PC-3 (cell line): ENCODE measurements around the gene CCSER1.

Experiments used
- EZH2 ChIP-seq: fragments of 300-600 bp; sonication (generic); IDR thresholded peaks from one replicate; pipeline ENCODE4 v1.6.1; 2017; ENCODE audit warnings: antibody characterized with exemption, mild to moderate bottlenecking, low read length; ENCODE audit not compliant: unreplicated experiment
- TF ChIP-seq, protein P1 (sequence below): fragments of 300-600 bp; sonication (generic); conservative IDR thresholded peaks from 2 replicates; pipeline ENCODE4 v1.5.1; 2017; ENCODE audit warnings: antibody characterized with exemption, low read depth, mild to moderate bottlenecking, low read length

DNA sequence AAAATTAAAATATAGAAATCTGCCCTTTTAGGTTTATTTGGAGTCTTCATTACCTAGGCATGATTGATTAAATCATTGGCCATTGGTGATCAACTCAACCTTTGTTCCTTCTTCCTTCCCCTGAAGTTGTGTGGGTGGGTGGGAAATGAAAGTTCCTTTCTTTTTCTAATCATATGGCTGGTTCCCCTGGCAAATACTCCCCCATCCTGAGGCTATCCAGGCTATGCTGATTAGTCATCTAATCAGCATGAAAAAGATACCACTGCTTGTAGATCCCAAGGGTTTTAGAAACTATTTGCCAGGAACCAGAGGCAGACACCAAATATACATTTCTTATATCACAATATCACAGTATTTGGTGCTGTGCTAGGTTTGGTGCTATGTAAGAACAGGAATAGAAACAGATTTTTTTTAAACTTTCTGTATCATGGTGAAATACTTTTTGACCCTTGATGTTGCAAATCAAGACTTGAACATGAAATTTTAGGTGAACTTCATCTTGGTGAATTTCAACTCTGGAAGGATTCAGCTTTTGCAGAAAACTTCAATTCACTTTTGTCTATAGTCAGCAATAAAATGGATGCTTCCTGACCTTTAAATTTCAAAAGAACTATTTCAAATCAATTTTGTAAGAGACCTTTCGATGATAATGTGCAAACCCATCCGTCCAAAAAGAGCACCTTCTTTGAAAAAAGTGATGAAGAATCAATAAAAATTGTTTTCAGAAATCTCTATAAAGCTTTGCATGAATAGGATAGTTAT is 71.1 kb downstream of the CCSER1 start:
- TF ChIP-seq, protein P1, sequence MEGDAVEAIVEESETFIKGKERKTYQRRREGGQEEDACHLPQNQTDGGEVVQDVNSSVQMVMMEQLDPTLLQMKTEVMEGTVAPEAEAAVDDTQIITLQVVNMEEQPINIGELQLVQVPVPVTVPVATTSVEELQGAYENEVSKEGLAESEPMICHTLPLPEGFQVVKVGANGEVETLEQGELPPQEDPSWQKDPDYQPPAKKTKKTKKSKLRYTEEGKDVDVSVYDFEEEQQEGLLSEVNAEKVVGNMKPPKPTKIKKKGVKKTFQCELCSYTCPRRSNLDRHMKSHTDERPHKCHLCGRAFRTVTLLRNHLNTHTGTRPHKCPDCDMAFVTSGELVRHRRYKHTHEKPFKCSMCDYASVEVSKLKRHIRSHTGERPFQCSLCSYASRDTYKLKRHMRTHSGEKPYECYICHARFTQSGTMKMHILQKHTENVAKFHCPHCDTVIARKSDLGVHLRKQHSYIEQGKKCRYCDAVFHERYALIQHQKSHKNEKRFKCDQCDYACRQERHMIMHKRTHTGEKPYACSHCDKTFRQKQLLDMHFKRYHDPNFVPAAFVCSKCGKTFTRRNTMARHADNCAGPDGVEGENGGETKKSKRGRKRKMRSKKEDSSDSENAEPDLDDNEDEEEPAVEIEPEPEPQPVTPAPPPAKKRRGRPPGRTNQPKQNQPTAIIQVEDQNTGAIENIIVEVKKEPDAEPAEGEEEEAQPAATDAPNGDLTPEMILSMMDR = no peak
- TF ChIP-seq EZH2 = no peak
